PC-9 (cell line): ENCODE measurements around the gene KDM4C.

Source experiments
- CTCF ChIP-seq: fragments of 200-600 bp; sonication (generic); conservative IDR thresholded peaks from 2 replicates; pipeline ENCODE4 v1.6.1; 2017; ENCODE audit warnings: mixed run types, antibody characterized with exemption, mild to moderate bottlenecking, moderate library complexity
- EZH2 ChIP-seq: fragments of 200-600 bp; sonication (generic); IDR thresholded peaks from 2 replicates; pipeline ENCODE4 v1.8.0; 2017; ENCODE audit warnings: antibody characterized with exemption, low read depth

- TF ChIP-seq CTCF (no peak), EZH2 (no peak)
Measured at GRCh38 chr9:7115606-7116005, 357.8 kb downstream of the KDM4C start.
